ENCODE measurements around the gene CAMK4. TPM values are rescaled to one million over a fixed set of nuclear protein-coding genes. Genes with fewer than 3 reads are reported as not detected.

Gene CAMK4
- total RNA-seq, 1 donor from 2014 or later = 0.72 TPM

GRCh38 chr5:111214052-111214742 is 10.0 kb upstream of the CAMK4 start:
- H3K27me3 Mint-ChIP-seq (ENCODE audit: low read depth) = peaks cover 61% of the 10 kb centered on the region
- no peak for TF ChIP-seq CTCF (IDR thresholded peaks at IDR 0.05)

DNA sequence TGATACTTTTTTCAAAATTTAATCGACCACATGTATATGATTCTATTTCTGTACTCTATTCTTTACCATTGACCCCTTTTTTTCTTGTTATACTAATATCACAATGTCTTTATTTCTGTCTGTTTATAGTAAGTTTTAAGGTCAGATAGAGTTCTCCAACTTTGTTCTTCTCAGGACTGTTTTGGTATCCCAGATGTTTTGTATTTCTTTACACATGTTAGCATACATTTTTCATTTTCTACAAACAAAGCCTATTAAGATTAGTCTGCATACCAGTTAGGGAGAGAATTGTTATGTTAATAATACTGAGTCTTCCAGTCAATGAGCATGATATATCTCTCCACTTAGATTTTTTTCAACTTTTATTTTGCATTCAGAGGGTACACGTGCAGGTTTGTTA is 8.2 kb upstream of the CAMK4 start:
- no peak overlapping the region for H3K27ac Mint-ChIP-seq (ENCODE audit: unreplicated experiment)
- H3K27me3 Mint-ChIP-seq (ENCODE audit: low read depth) = peaks cover 56% of the 10 kb centered on the region
- H3K4me1 Mint-ChIP-seq (ENCODE audit: low read depth) = no peaks in the 10 kb centered on the region
- no peak overlapping the region for H3K4me3 Mint-ChIP-seq (ENCODE audit: unreplicated experiment)
- peaks cover 3% of the 10 kb centered on the region for H3K36me3 Mint-ChIP-seq (ENCODE audit: low read depth)
- DNase-seq (ENCODE audit: low spot score) = no peak
- peaks cover 4% of the 10 kb centered on the region for H3K9me3 Mint-ChIP-seq (ENCODE audit: low read depth)
- TF ChIP-seq CTCF (IDR thresholded peaks at IDR 0.05) = no peak

More at GRCh38 chr5:111214052-111214742, 10.0 kb upstream of the CAMK4 start:
- no peak for DNase-seq (ENCODE audit: low spot score)
- no peak overlapping the region for H3K4me3 Mint-ChIP-seq (ENCODE audit: unreplicated experiment)
- H3K27ac Mint-ChIP-seq (ENCODE audit: unreplicated experiment) = no peak overlapping the region
- no peaks in the 10 kb centered on the region for H3K9me3 Mint-ChIP-seq (ENCODE audit: low read depth)
- H3K36me3 Mint-ChIP-seq (ENCODE audit: low read depth) = no peaks in the 10 kb centered on the region
- H3K4me1 Mint-ChIP-seq (ENCODE audit: low read depth) = no peaks in the 10 kb centered on the region

- H3K36me3 Mint-ChIP-seq (ENCODE audit: low read depth) = peaks cover 3% of the 10 kb centered on the region
These were observed 3.0 kb upstream of the CAMK4 start for GRCh38 chr5:111221139-111221538.

DNA sequence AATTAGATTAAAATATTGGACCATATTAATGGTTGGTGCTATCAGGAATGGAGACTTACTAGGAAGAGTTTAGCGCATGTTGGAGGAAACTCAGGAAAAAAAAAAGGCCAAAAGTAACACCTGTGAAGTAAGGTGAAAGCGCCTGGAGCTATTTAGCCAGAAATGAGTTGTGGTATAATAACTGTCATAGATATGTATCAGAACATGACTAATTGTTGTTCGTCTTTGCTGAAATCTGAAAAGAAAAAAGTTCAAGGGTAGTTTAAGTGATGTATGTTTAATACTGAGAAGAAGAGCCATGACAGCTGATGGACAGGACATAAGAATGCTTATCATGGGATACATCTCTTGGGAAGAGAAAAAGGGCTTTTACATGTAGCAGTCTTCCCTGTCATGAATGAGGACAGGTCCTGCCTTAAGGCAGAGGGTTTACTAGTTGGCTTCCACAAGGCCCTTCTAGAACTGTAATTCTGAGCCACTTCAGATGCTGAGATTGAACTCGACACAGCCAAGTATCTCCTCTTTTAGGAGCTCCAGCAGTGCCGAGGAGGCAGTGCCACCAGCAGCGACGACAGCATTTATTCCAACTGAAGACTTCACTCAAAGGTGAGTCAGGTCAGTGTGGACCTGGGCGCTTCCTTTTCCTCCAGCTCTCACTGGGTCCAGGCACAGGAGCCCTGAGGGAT is 940 bp upstream of the CAMK4 start:
- Mint-ChIP-seq H3K4me3 (ENCODE audit: unreplicated experiment) (peak overlapping the region; percentile 71), H3K27ac (ENCODE audit: unreplicated experiment) (no peak overlapping the region)

More at GRCh38 chr5:111221139-111221538, 3.0 kb upstream of the CAMK4 start:
- no peak overlapping the region for H3K27ac Mint-ChIP-seq (ENCODE audit: unreplicated experiment)
- TF ChIP-seq CTCF (IDR thresholded peaks at IDR 0.05) = no peak
- H3K9me3 Mint-ChIP-seq (ENCODE audit: low read depth) = peaks cover 4% of the 10 kb centered on the region
- DNase-seq (ENCODE audit: low spot score) = no peak
- peaks cover 37% of the 10 kb centered on the region for H3K27me3 Mint-ChIP-seq (ENCODE audit: low read depth)
- H3K4me1 Mint-ChIP-seq (ENCODE audit: low read depth) = peaks cover 8% of the 10 kb centered on the region
- no peak overlapping the region for H3K4me3 Mint-ChIP-seq (ENCODE audit: unreplicated experiment)

More for the DNA sequence above, 940 bp upstream of the CAMK4 start:
- Mint-ChIP-seq H3K27me3 (ENCODE audit: low read depth) (peaks cover 36% of the 10 kb centered on the region), H3K4me1 (ENCODE audit: low read depth) (peaks cover 16% of the 10 kb centered on the region), H3K36me3 (ENCODE audit: low read depth) (peaks cover 3% of the 10 kb centered on the region), H3K9me3 (ENCODE audit: low read depth) (peaks cover 4% of the 10 kb centered on the region)
- no peak for DNase-seq (ENCODE audit: low spot score)
- no peak for TF ChIP-seq CTCF (IDR thresholded peaks at IDR 0.05)

Measured in chondrocyte (in vitro differentiated cells).